Upper lobe of left lung (tissue), 4 donors: ENCODE results near the gene DHRS4L2.
"Not testable (repeated sequence)": the region's sequence is repeated elsewhere in the genome, so short reads cannot be mapped to it uniquely, and the experiment has no call there.

Experiments
- EP300 ChIP-seq, 4 donors: sonication (generic); formaldehyde crosslinking; IDR thresholded peaks; one replicate each; pipeline ENCODE4 v1.5.1; 2017; ENCODE audit warnings: antibody characterized with exemption in 4 of 4, control low read depth in 2 of 4
- TF ChIP-seq, protein P1 (sequence below), 6 experiments: fragments of 450-650 bp in 4 of 6; fragments of 200-600 bp in 2 of 6; sonication (generic) in 2 of 6; IDR thresholded peaks; one replicate each; pipeline ENCODE4 v1.5.1; 2016 to 2019; ENCODE audit warnings: antibody characterized with exemption in 6 of 6

DNA sequence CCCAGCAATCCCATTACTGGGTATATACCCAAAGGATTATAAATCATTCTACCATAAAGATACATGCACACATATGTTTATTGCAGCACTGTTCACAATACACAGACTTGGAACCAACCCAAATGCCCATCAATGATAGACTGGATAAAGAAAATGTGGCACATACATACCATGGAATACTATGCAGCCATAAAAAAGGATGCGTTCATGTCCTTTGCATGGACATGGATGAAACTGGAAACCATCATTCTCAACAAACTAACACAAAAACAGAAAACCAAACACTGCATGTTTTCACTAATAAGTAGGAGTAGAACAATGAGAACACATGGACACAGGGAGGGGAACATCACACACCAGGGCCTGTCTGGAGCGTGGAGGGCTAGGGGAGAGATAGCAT is 42.6 kb downstream of the DHRS4L2 start:
- TF ChIP-seq, protein P1, sequence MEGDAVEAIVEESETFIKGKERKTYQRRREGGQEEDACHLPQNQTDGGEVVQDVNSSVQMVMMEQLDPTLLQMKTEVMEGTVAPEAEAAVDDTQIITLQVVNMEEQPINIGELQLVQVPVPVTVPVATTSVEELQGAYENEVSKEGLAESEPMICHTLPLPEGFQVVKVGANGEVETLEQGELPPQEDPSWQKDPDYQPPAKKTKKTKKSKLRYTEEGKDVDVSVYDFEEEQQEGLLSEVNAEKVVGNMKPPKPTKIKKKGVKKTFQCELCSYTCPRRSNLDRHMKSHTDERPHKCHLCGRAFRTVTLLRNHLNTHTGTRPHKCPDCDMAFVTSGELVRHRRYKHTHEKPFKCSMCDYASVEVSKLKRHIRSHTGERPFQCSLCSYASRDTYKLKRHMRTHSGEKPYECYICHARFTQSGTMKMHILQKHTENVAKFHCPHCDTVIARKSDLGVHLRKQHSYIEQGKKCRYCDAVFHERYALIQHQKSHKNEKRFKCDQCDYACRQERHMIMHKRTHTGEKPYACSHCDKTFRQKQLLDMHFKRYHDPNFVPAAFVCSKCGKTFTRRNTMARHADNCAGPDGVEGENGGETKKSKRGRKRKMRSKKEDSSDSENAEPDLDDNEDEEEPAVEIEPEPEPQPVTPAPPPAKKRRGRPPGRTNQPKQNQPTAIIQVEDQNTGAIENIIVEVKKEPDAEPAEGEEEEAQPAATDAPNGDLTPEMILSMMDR (IDR thresholded peaks at IDR 0.05), result not testable (repeated sequence)
- not testable (repeated sequence) for TF ChIP-seq EP300 (IDR thresholded peaks at IDR 0.05)
